NCI-H1930 (cell line): ENCODE results near the gene B3GALT6.
"Not testable (repeated sequence)": the region's sequence is repeated elsewhere in the genome, so short reads cannot be mapped to it uniquely, and the experiment has no call there.

ENCODE experiments used
- DNase-seq, 2 experiments: peaks; one replicate each; lab custom pipeline; 2025; lab: John Stamatoyannopoulos, UW

The B3GALT6 gene

GRCh38 chr1:1245178-1245816 lies 13.3 kb downstream of the B3GALT6 start:
- no peak for DNase-seq

GRCh38 chr1:1245817-1246576 lies 14.0 kb downstream of the B3GALT6 start:
- DNase-seq, result no peak

DNA sequence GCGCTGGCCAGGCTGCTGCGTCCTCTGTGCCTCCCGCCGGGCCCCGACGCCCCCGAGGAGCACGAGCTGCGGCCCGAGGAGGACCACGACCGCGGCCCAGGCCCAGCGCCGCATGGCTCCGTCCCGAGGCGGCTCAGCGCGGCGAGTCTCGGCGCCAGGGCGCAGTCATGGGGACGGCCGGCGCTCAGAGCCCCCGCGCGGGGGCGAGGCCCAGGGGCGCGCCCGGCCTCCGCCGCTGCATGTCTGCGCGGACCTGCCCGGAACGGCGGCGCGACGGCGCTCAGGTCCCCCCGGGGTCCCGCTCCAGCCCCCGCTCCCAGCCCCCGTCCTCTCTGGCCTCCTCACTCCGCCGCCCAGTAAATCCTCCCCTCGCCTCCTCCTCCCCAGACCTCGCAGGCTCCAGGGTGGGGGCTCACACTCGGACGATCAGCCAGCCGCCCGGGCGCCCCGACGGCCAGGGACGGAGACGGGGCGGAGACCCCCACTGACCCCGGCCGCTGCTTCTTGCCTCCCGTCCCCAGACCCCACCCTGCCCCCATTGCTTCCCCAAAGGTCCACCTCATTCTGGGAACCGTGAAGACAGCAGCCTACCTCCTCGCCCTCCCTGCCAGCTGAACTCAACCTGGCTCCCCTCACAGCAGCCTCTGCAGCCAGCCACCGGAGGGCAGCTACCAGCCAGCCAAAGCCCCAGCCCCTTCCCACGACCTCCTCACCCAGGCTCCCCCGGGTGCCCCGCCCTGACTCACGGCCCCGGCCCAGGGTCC lies 14.7 kb downstream of the B3GALT6 start, which contains the start of gene C1QTNF12:
Gene C1QTNF12 (minus strand): TSS at position 146 of the 764 bp plus-strand sequence. CDS start 32 bp downstream, at position 114.
- no peak for DNase-seq

DNA sequence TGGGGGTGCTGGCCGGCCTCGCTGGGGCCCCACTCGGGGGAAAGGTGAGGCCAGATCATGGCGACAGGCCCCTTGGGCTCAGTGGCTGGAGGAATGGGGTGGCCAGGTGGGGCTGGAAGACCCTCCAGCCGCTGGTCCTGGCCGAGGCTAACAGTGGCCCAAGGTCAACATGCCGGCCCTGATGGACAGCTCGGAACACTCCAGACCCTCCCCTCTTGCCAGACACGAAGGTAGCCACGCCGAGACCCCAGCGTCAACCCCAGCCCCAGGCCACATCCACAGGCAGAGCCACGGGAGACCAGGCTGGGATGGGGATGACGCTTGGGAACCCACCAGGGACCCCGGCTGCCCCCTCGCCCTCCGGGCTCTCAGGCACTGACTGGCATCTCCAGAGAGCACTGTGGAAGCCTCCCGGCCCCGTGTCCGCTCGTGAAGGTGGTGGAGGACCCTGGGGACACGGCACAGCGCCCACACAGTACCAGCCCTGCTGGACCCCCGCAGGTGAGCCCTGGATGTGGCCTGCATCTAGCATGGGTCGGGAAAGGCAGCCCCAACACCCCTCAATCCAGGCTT lies 15.4 kb downstream of the B3GALT6 start:
- no peak for DNase-seq

- DNase-seq, result not testable (repeated sequence)
Observed at GRCh38 chr1:1248009-1248913, 16.2 kb downstream of the B3GALT6 start.

- DNase-seq, result no peak
Observed at GRCh38 chr1:1250786-1251284, 18.8 kb downstream of the B3GALT6 start.

DNA sequence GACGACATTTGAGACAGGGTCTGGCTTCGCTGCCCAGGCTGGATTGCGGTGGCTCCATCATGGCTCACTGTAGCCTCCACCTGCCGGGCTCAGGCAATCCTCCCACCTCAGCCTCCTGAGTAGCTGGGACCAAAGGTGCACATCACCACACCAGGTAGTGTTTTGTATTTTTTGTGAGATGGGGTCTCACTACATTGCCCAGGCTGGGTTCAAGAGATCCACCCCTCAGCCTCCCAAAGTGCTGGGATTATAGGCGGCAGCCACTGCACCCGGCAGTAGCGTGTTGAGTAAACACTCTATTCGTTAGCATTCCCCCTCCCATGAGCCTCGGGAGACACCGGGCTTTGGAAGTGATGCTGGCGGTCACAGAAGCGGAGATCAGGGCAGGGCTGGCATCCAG lies 21.3 kb downstream of the B3GALT6 start:
- no peak for DNase-seq

DNA sequence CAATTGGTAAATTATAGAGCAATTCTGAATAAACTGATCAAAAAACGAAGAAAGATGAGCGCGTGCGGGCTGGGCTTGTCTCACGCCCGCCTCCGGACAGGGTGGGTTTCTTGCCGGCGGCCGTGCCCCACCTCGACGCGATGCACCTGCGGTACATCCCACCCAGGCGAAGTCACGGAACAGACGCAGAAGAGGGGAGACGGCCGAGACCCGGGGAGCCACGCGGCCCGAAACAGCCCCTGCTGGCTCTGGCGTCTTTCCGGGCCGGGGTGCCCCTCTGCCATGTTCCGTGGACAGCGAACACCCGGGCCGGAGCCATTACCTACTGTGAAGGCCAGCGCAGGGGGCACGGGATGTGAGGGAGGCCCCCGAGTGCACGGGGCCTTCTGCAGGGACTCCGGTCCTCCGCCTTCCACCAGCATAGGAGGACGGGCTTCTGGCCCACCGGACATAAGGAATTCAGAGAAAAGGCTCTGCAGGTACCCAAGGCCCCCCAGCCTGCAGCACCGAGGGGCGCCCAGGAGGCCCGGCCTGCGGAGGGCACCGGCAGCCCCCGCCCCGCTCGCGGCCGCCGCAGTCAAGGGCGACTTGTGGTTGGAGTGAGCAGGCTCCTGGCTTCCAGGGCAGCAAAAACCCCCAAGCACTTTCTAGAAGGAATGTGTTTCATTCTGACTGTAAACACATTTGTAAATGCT lies 22.1 kb downstream of the B3GALT6 start:
- DNase-seq, result no peak

GRCh38 chr1:1254667-1254998 lies 22.6 kb downstream of the B3GALT6 start:
- no peak for DNase-seq

DNA sequence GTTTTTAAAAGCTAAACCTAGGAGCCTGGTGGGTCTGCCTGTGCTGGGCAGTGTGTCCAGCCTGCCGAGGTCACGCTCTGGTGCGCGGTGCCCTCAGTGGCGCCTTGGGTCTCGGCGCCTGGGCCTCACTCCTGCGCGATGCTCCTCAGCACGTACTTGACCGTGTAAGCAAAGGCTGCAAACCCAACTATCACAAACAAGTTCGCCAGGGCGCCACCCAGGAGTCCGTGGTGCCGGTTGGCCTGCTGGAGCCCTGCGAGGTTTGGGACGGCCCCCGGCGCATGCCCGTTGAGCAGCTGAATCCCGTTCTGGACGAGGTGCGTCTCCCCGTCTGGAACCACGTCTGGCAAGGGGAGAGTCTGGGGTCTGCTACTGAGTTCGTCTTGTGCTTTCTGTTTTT lies 23.0 kb downstream of the B3GALT6 start:
- DNase-seq, result no peak

DNA sequence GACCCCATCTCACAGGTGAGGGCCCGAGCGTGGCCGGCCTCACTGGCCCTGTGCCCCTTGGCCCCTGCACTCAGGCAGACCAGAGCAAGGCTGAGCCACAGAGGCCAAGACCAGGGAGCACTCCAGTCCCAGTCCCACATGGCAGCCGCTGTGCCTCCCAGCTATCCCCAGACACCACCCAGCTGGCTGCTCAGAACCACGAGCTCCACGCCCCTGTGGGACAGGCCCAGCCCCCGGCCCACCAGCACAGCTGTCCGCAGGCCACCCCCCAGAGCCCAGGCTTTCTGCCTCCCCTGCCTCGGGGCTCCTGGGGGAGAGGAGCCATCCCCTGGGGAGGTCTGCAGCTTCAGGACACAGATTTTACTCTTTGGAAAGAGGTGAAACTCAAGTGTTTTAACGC lies 23.6 kb downstream of the B3GALT6 start:
- no peak for DNase-seq

DNA sequence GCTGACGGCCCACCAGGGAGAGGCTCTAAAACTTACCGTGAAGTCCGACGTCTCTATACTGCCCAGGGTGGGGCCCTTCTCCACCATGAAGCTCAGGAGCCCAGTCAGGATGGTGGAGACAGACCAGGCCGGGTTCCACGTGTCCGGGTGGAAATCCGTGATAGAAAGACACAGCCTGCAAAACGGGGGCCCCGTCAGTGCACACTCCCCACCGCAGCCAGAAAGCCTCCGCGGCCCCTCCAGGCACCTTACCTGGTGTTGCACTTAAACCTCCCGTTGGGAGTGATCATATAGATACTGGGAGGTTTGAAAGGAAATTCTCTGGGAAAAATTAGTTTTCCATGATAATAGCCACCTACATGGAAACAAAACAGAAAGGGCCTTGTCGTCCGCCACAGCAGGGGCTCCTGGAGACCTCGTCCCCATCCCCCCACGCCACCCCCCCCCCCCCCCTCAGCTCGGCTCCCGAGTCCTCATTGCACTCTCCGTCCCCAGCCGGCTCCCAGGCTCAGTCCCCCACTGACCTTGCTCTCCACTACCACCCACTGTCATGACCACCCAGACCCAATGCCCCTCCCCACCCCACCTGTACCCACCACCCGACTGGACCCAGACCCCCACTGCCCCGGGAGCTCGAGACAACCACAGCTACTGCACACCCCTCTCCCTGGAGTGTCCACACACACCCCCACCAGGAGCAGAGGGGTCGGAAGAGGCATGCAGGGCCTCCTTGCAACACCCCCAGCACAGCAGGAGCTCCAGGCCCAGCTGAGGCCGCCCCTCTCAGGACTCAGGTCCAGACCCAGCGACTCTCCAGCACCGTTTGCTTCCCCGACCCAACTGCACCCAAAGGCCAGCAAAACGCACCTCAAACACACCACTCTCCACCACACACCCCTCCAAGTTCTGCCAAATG lies 25.2 kb downstream of the B3GALT6 start:
- no peak for DNase-seq

- no peak for DNase-seq
Observed at GRCh38 chr1:1259119-1259488, 27.1 kb downstream of the B3GALT6 start.

- no peak for DNase-seq
Observed at GRCh38 chr1:1259540-1259939, 27.5 kb downstream of the B3GALT6 start.

DNA sequence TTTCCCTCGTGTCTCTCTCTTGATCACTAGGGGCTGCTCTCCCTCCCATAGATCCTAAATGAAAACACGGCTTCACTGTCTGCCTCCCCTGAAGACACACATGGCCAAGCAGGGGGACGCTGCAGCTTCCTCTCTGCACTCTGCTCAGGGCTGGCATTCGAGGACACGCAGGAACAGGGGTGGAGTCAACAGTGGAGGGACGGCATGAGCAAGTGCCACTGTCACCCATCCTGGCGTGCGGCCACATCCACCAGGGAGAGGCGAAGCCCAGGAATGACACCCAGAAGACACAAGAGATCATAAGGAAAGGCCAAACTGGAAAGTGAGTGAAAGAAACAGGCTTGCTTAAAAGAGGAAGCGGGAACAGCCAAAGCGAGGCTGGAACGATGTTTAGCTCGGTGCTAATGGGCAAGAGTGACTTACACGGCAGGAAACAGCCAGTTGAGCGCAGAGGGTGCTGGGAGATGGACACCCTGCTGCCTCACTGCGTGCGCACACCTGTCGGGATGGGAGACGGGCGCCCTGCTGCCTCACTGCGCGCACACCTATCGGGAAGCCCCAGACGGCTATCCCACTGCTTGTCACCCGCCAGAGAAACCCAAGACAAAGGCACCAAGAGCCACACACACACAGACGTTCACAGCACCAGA lies 28.0 kb downstream of the B3GALT6 start:
- DNase-seq, result no peak

DNA sequence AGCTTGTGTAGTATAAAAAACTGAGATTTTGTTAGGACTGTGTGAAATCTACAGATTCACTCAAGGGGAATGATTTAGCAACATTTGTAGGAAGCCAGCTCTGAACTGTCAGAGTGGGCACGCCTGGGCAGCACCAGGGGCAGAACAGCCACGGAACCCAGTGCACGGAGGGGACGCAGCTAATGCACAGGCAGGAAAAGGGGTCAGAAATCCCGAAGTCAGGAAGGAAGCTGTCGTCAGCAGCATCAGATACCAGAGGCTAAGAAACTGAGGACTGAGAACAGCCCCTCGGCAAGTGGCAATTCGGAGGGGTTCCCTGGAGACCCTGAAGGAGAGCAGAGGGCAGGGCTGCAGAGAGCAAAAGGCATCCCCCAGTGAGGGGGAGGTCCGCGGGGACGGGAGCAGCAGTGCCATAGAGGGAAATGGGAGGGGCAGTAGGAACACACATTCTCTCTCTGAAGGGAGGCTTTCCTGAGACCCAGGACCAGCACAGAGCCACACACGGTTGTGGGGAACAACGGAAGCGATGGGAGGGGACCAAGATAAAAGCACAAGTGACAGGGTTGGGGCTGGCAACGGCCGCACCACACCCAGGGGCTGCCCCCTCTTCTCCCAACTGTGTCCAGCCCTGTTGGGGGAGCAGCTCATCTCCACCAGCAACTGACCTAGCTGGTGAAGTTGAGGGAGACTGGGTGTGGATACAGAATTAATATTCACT lies 29.0 kb downstream of the B3GALT6 start:
- no peak for DNase-seq

- DNase-seq, result no peak
Observed at GRCh38 chr1:1262071-1262470, 30.0 kb downstream of the B3GALT6 start.

DNA sequence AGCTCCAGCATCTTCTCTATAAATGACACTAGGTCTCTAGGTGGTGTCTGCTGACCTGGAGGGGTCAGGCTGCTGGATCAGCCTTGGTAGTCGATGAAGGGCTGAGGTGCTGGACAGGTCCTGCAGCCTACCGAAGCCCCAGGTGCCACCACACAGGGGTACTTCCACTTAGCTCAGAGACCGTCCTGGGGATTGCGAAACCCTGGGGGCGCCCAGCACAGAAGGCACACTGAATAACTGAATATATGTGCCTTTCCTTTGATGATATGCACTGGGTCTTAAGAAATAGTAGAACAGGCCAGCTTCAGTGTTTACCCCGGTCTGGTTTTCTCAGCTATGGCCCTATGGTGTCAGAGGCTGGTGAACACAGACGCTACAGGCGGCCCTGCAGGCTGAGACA lies 30.7 kb downstream of the B3GALT6 start:
- DNase-seq, result no peak

DNA sequence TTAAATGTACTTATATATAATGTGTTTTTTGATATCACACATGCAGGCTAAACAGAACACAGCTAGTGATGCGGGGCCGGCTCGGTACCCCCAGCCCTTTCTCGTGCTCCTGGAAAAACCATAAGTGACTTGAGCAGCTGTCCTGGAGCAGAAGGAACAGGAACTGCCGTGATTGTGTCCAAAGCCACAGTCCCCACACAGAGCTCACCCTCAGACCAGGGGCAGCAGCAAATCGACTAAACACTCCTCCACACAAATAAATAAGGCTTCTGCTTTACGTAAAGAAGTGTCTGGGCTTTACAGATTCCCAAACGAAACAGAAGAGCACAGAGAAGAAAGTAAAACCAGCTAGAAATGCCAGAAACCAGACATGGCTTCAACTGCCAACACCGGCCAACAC lies 32.0 kb downstream of the B3GALT6 start:
- no peak for DNase-seq
